GM21737 (cell line): Measurements from ENCODE around the gene ARHGDIB.

Source experiments
- ATAC-seq: cut with Tn5 transposase; IDR thresholded peaks from one replicate; pipeline ENCODE4 v1.9.1; 2021; ENCODE audit warnings: mild to moderate bottlenecking, moderate library complexity; ENCODE audit not compliant: unreplicated experiment

Gene ARHGDIB

DNA sequence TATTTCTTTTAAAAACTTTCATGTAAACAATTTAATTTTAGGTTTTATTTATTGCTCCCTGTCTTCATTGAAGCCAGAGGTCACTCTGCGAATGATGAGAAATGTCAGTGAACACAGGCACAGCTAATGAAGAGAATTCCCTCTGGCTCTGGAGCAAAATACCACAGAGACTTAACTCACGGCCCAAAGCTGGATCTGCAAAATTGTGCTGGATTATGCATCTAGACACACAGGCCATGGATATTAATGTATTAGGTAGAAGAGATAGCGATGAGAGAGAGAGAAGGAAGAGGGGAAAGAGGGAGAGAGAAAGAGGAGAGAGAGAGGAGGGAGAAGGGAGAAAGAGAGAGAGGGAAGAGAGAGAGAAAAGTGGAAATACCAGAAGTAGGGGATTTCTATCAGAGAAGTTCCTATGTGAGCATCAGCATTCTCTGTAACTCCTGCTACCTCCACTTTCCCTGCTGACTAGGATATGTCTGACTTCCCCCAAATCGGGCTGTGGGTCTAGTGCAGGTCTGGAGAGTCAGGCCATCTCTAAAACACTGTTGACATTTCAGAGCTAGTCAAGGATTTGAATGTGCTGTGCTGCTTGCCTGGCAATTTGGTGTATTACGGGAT, 3.7 kb downstream of the ARHGDIB start:
- no peak for ATAC-seq

DNA sequence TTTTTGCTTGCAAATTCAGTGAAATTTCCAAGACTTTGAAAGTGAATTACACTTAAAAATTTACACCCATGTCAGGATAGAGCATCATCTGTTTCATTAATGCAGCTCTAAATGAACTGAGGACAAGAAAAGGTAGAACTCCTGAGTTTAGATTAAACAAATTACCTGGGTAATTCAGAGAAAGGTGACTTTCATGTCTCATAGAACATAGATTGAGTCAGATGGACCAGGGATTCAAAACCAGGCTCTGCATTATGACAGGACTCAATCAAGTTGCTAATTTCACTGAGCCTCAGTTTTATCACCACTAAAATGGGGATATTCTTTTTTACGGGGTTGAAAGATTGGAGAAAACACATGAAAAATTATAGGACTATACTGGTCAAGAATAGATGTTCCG, 4.5 kb downstream of the ARHGDIB start:
- no peak for ATAC-seq

DNA sequence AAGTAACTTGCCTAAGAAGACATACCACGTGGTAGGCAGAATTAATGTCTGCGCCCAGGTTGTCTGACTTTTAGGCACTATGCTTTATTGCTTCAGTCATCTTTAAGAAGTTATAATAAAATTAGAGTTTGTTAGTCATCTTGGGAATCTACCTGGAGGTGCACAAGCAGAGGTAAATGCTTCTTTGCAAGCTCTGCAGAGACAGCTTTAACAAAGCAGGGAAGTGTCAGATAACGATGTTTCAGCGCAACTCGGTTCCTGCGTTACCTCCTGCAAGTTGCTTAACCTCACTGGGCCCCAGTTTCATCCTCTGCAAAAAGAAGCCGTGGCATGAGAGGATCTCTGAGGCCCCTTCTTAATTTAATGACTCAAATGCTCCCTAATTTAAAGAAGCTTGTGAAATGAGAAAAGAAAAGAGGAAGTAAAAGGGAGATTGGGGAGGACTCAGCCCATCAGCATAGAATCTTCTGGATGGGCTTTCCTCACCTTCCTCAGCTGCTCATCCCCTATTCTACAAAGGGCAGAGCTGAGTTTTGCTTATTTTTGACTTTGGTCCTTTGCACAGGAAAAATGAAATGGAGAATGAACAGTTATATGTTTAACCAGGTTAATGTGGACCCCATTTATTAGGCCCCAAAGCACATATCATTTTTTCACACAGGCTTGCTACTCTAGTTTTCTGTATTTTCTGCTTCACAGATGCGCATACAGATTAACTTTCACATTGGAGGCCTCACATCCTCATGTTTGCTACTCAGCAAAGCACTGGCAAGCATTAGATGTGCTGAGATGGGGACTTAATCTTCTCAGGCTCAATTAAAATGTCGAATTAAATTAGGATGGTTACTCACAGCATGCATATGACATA, 5.1 kb downstream of the ARHGDIB start:
- peak; percentile 34 for ATAC-seq

DNA sequence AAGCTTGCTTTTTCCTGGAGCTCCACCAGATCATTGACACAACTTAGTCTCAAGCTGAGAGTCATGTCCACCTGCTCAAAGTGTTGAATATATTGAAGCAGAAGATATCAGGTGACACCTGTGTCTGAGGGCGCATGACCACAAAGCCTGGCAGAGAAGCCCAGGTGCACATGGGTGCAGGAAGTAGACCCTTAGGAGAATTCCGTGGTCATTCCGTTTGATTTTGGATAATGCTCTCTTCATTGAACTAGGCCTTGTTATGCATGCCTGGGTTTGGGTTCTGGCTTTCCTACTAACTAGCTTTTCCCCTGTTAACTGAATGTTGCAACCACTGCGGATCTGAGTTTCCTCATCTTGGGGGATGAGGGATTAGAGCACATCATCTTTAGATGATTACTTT, 7.1 kb downstream of the ARHGDIB start:
- ATAC-seq, result no peak

DNA sequence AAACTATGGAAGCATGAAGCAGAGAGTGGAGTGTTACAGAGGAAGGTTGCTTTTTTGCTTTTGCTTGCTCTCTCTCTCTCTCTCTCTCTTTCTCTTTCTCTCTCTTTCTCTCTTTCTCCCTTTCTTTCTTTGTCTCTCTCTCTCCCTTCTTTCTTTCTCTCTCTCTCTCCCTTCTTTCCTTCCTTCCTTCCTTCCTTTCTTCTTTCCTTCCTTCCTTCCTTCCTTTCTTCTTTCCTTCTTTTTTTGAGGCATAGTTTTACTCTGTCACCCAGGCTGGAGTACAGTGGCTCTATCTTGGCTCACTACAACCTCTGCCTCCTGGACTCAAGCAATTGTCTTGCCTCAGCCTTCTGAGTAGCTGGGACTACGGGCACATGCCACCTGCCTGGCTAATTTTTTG, 7.6 kb downstream of the ARHGDIB start:
- ATAC-seq, result no peak

DNA sequence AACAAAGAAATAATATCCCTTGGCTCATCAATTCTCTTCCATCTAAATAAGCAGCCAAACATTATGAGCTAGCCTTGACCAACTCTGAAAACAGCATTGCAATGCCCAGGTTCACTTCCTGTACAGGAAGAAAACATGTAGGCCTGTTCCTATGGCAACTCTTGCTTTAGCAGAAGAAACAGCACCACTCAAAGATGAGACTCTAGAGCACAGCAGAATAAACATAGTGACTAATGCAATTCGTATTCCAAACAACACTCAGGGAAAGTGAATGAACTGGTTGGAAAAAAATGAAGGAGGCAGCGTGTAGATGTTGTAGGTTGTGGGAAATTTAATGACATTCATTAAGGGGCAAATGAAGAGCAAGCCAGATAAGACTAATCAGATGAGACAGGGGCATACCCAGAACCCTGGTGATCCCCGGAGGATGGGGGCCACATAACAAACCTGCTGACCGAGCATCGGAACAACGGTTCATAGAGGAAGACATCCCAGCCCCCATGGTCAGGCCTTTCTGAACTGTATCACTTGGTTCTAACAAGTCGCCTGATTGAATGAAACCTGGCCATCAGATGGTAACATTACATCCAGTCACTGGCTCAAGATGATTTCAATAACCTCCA, 9.0 kb downstream of the ARHGDIB start:
- ATAC-seq, result peak; percentile 53

DNA sequence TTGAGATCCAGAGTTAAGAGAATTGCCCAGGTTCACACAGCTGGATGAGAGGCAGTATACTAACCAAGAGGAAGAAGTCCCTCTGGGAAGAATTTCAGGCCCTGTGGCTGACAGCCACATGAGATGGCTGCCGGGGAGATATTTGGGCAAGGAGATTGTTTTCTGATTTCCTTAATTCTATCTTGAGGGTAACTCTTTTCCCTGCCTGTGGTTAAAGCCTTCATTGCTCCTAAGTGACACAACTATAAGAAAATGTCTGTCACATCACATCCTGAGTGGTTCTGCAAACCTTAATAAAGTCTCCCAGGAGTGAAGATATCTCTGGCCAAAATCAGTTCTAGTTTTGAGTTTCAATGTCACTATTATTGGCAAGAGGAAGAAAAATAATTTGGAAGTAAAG, 9.6 kb downstream of the ARHGDIB start:
- no peak for ATAC-seq

DNA sequence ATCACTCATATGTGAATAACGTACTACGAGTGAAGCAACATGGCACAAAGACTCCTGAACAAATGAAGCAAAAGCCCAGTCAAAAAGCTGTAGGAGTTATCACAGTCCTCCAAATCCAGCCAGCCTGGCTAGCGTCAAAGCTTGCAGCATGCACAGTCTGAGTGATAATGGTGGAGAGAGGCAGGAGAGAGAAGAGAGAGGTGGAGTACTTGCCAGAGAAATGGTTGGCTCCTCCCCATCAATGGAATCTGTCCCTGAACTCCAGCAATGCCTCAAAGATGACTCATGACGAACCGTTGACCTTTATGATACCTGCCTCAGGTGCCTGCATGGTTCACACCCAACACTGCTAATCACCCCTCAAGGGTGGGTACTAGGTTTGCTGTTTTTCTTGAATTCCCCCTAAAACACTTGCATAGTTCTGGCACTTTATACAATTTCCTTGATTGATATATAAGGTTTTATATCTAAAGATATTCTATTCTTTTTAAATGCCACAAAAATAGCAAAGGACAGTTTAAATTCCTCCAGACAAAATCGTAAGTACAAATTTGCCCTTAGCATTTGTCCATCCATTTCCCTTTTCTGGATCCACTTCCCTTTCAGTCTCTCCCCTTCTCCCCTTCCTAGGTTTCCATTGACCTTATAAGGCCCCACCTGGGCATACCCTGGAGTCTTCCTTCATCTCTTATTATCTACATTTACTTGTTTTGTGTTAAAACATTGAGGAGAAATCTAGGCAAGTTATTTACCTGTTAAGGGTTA, 10.2 kb downstream of the ARHGDIB start:
- ATAC-seq, result no peak

DNA sequence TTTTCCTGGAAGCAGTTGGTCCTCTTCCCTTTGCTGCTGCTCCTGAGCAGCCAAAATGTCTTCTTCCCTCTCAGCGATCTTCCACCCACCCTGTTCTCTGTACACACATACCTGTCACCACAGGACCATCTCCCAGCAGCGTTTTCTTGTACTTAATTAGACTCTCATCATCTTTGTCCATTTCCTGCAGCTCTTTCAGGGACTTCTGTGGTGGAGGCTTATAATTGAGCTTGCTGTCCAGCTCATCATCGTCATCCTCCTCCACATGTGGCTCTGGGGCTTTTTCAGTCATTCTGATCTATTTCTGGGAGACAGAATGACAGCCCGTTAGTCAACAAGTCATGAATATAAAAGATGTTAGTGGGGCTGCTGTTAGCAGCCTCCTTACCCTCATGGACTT, 11.0 kb downstream of the ARHGDIB start:
- ATAC-seq, result no peak

DNA sequence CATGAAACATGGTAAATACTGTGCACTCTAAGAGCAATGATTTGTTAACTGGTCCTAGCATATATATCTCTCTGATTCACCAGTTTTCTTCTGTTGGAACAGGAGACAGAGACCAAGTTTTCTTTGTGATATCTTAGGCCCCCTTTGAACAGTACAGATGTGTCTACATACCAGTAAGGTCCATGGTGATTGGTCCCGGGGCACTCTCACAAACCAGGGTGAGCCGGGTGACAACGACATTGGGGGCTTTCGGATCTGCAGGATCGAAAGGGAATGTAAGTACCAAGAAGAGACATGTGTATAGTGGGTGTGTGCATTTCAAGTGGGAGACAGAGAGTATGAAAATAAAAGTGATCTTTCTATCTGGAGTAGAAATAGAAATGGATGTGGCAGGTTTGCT, 11.8 kb downstream of the ARHGDIB start:
- ATAC-seq, result no peak

DNA sequence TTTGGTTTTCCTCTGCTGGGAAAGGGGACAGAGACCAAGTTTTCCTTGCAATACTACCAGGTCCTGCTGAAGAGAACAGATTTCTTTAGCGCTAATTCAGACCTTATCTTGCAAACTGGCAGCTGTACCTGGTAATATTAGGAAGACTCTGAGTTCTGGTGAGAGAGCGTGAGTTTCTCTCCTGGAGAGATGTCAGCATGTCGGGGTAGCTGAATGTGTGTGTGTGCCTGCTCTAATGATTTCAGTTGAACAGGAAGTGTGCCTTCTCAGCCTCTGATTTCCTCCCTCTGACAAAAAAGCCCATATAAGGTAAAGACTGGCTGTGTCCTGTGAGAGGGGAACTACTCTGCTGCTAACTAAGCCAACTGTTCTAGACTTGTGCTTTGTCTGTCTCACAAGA, 12.7 kb downstream of the ARHGDIB start:
- ATAC-seq, result peak; percentile 92

DNA sequence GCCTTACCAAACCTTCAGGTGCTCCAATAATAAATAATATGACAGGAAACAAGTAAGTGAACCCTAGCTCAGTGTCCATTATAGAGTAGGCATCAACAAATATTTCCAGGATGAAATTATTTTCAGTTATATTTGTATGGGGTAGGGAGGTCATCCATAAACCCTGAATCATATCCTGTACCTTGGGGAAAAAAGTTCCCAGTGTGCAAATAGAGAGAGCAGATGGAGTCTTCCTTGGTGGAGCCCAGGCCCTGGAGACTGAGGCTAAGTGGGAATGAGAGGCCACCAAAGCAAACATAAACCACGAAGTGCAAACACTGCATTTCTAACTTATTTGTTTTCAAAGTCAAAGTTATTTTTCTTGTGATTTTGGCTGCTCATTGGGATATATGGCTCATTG, 14.5 kb downstream of the ARHGDIB start:
- no peak for ATAC-seq

DNA sequence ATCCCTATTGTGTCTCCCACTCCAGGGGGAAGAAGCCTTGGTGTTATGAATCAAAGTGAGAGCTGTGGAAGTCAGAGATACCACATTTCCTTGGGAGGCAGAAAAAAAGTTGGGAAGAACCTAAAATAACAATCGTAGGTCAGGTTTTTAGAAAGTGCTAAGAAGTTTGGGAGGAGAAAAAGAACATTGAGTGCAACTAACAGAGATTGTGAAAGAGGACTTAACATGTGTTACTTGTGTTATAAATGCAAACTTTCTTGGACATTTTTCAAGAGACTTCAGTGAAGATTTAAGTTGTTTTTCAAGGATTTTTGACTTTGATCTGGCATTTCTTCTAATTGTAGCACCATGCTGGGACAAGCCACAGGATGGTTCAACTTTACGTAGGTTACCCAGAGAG, 15.2 kb downstream of the ARHGDIB start:
- no peak for ATAC-seq

DNA sequence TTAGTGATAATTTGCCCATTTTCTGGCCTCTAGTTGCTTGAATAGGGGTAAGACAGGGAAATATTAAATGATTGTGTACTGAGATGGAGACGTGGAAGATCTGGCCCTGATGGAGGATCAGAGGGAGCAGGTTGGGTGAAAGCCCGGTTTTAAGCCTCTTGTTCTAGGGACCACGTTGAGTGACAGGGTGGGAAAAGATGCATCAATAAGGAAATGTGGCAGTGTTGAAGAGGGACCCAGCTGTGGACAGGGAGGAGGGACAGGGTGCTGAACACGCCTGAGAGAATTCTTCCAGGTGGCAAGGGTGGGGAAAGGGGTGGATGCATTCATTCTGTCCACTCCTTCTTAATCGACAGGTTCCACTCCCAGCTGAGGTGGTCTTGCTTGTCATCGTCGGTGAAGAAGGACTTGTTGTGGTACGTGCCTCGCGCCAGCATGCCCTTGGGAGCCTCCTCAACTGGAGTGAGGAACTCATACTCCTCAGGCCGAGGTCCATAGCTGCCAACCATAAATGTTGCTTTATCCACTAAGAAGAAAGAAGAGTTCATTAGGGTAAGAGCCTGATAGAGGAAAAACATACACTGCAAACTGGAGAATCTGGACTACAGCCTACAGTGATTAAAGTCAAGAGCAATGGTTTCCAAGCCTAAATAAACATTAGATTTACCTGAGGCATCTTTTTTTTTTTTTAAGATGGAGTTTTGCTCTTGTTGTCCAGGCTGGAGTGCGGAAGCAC, 19.0 kb downstream of the ARHGDIB start:
- no peak for ATAC-seq

DNA sequence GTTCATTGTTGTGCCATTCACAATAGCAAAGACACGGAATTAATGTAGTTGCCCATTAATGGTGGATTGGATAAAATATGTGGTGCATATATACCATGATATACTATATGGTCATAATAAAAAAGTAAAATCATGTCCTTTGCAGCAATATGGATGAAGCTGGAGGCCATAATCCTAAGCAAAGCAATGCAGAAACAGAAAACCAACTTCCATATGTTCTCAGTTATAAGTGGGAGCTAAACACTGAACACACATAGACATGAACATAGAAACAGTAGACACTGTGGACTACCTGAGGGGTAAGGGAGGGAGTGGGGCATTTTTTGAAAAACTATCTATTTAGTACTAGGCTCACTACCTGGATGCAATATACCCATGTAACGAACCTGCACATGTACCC, 20.0 kb downstream of the ARHGDIB start:
- ATAC-seq, result no peak

DNA sequence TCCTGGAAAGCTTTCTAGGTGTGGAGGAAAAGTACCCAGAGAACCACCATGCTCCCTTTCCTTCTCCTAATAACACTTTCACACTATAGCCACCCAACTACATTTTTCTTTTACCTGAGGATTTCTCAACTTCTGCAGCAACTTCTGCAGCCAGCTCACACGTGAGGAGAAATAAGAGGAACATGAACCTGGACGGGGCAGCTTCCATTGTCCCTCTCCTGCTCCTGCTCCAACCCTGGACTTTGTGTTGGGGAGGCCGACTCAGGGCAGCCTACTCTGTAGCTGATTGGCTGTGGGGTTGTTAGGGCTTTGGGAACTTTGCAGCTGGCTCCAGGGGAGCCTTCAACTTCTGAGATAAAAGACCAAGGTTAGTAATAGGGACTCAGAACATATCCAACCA, 23.1 kb downstream of the ARHGDIB start, which contains the start of gene ERP27:
ERP27 (minus strand) TSS at position 237 of the 400 bp plus-strand sequence; CDS start at position 208, 29 bp downstream.
- no peak for ATAC-seq

DNA sequence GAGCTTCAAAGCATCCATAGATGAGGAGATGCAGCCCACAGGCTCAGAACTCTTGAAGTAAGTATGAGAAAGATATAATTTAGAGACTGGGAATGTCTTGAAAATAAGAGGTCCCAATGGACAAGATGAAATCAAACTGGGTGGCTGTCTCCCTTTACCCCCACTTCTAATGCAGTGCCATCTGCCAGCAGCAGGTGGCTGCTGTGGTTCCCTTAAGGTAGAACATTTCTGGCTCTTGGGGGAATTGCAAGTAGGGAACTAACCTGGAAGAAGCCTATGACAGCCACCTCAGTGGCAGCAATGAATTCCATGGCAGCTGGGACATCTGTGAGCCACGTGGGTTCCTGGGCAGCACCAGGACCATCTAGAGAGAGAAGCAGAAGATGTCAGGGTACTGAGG, 23.7 kb downstream of the ARHGDIB start:
- no peak for ATAC-seq

DNA sequence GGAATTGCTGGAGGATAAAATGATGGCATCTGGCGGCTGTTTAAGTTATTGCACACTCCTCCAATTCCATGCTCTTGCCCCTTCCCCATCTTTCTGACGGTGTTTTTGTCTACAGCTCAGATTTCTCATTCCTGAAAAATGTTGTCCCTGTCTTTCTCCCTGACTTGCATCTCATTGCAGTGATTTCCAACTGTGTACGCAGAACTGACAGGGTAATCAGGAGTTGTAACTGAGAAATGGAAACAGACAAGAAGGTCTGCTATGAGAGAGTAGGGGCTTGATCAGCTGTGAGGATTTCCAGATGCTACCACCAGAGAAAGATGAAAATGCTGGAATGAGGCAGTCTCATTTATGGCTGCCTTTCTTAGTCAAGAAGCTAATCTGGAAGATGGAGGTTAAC, 24.4 kb downstream of the ARHGDIB start:
- ATAC-seq, result no peak

DNA sequence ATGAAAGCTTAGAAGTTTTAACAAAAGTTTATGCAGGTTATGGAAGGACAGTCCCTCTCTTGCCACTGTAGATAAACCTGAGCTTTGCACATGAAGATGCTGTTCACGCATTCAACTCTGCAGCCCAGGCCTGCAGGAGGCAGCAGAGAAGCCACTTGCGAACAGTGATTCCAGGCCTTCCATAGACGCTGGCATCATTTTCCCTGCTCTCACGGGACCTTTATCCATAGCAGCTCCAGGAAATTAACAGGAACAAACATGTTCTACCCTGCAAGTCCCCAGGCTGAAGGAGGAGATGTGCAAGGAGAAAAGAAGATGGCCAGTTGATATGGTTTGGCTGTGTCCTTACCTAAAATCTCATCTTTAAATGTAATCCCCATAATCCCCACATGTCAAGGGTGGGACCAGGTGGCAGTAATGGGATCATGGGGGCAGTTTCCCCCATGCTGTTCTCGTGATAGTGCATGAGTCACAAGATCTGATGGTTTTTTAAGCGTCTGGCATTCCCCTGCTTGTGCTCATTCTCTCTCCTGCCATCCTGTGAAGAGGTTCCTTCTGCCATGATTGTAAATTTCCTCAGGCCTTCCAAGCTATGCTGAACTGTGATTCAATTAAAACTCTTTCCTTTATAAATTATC, 25.1 kb downstream of the ARHGDIB start:
- no peak for ATAC-seq

DNA sequence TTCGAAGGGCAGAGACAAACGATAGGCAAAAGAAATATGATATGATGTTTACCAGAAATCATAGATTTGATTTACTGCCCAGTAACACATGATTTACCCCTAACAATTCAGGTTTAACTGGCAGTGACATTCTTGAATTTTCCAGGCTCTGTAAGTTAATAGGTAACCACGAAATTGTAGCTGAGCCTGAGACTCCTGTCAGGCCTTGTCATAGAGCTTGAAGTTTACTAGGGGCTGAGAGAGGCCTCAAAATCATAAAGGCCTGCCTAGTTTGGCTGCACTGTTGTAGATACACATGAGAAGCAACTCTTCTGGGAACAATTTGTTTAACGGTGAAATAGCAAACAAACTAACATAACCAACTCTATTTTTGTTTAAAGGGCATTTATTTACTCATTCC, 26.4 kb downstream of the ARHGDIB start:
- no peak for ATAC-seq
